ENCODE data around the gene HAL. TPM values are rescaled to one million over a fixed set of nuclear protein-coding genes. Genes with fewer than 3 reads are reported as not detected.

Gene HAL
- total RNA-seq, 1 experiment from 2014 or later, result 1.5 TPM

DNA sequence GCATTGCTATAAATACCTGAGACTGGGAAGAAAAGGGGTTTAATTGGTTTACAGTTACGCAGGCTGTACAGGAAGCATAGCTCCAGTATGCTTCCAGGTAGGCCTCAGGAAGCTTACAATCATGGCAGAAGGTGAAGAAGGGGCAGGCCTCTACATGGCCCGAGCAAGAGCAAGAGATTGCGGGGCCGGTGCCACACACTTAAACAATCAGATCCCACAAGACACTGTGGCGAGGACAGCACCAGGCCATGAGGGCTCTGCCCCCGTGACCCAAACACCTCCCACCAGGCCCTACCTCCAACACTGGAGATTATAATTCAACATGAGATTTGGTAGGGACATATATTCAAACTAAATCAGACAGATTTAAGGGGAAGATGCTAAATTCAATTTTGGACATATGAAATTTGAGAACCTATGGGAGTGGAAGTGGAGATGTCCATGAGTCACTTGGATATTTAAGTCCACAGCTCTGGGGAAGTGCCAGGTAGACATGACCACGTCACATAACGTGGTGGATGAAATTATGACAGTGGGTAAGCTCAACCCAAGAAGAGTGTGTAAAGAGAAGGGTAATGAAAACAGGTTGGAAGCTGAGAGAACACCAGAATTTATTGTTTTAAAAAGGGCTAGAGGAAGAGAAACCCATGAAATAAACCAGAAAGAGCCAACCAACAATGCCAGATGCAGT lies 40.8 kb upstream of the HAL start:
- Histone ChIP-seq H3K36me3 (ENCODE audit: low read depth, low read length) (no peaks in the 10 kb centered on the region), H4K20me1 (ENCODE audit: low read length) (no peaks in the 10 kb centered on the region), H3K79me2 (ENCODE audit: low read length) (peaks cover 29% of the 10 kb centered on the region), H3K27me3 (ENCODE audit: low read length) (no peaks in the 10 kb centered on the region), H3K9me3 (ENCODE audit: low read length) (no peaks in the 10 kb centered on the region), H2AFZ (ENCODE audit: low read length) (0 out of 2 replicates have a peak overlapping the region, but pooled peaks have one; percentile 34), H3K27ac (ENCODE audit: low read length) (0 out of 2 replicates have a peak overlapping the region, but pooled peaks have one; percentile 21), H3K4me3 (ENCODE audit: low read length) (no peak overlapping the region), H3K9me2 (replicated peaks; ENCODE audit: low read length) (no peaks in the 10 kb centered on the region), H3F3A (ENCODE audit: low read length, unreplicated experiment) (no peaks in the 10 kb centered on the region), H3K4me1 (ENCODE audit: insufficient read depth, low read length) (peaks cover 27% of the 10 kb centered on the region), H3K9ac (ENCODE audit: low read length) (no peak overlapping the region), H3K4me2 (ENCODE audit: low read length) (peak overlapping the region; percentile 35; the same call in 1 of the 2 replicates)
- POLR2A ChIA-PET (ENCODE audit: unreplicated experiment), result no interaction called here
- CTCF ChIA-PET, result no interaction called here
- intact Hi-C loops (cut with micrococcal nuclease), result no loop called here
- DNase-seq (peak; percentile 81), ATAC-seq (no peak)
- TF ChIP-seq CTCF (conservative IDR thresholded peaks at IDR 0.05; ENCODE audit: low read depth, low read length) (no peak), EZH2 (IDR thresholded peaks at IDR 0.05; ENCODE audit: low read length, unreplicated experiment) (no peak), EZH2phosphoT487 (IDR thresholded peaks at IDR 0.05; ENCODE audit: borderline replicate concordance, low read length) (no peak)
- no TSS peak for BruUV-seq (replicated peaks)

- TF ChIP-seq EZH2 (IDR thresholded peaks at IDR 0.05; ENCODE audit: low read length, unreplicated experiment) (no peak), EZH2phosphoT487 (IDR thresholded peaks at IDR 0.05; ENCODE audit: borderline replicate concordance, low read length) (no peak), CTCF (conservative IDR thresholded peaks at IDR 0.05; ENCODE audit: low read depth, low read length) (no peak)
- peak within 1 kb of the TSS; percentile 85 for H3K4me2 ChIP-seq (ENCODE audit: low read length)
- DNase-seq (peak; percentile 99), ATAC-seq (peak; percentile 89)
- no peaks in the 10 kb centered on the region for H3K9me3 ChIP-seq (ENCODE audit: low read length)
- no peaks in the 10 kb centered on the region for H4K20me1 ChIP-seq (ENCODE audit: low read length)
- peak within 1 kb of the TSS; percentile 89 for H2AFZ ChIP-seq (ENCODE audit: low read length)
- H3K79me2 ChIP-seq (ENCODE audit: low read length), result peaks cover 39% of the 10 kb centered on the region
- no peaks in the 10 kb centered on the region for H3F3A ChIP-seq (ENCODE audit: low read length, unreplicated experiment)
- no peaks in the 10 kb centered on the region for H3K27me3 ChIP-seq (ENCODE audit: low read length)
- ChIA-PET CTCF (interaction anchor here (0.6 kb wide), 1 partner anchor 21 kb away, joined by 6 read pairs; no protein-coding TSS in a partner anchor), POLR2A (ENCODE audit: unreplicated experiment) (interaction anchor here (0.5 kb wide), 1 partner anchor 160 kb away, joined by 4 read pairs; no protein-coding TSS in a partner anchor)
- peaks cover 27% of the 10 kb centered on the region for H3K4me1 ChIP-seq (ENCODE audit: insufficient read depth, low read length)
- H3K9ac ChIP-seq (ENCODE audit: low read length), result peak within 1 kb of the TSS; percentile 65
- H3K27ac ChIP-seq (ENCODE audit: low read length), result 0 out of 2 replicates have a peak within 1 kb of the TSS, but pooled peaks have one; percentile 15
- no peaks in the 10 kb centered on the region for H3K9me2 ChIP-seq (replicated peaks; ENCODE audit: low read length)
- peak within 1 kb of the TSS; percentile 91 for H3K4me3 ChIP-seq (ENCODE audit: low read length)
- no peaks in the 10 kb centered on the region for H3K36me3 ChIP-seq (ENCODE audit: low read depth, low read length)
- intact Hi-C loops (cut with micrococcal nuclease), result loop anchor here (1.0 kb wide), 1 partner anchor 12 kb away; no protein-coding TSS in a partner anchor
- BruUV-seq (replicated peaks), result no TSS peak
These were observed 39.4 kb upstream of the HAL start, which contains the start of gene LTA4H for GRCh38 chr12:96035283-96036236. TSS of gene LTA4H (minus strand) at chr12:96035587. CDS start at chr12:96035519, 68 bp downstream.

Measured in PC-3 (cell line).